SK-N-SH treated with all-trans-retinoic acid at 6 μM for 48 hours (cell line): ENCODE measurements around the gene ALG12.
A peak's percentile ranks its signal among the peaks of the same experiment; 100 is the strongest.

Source experiments
- ATAC-seq: fragments of 200-7000 bp; cut with Tn5 transposase; 3 replicates; pipeline ENCODE4 v1.9.1; 2020; ENCODE audit warnings: mild to moderate bottlenecking, moderate library complexity
- ARNTL ChIP-seq: fragments of 450-650 bp; formaldehyde crosslinking; IDR thresholded peaks from 2 replicates; pipeline ENCODE4 v1.5.0; 2020; ENCODE audit warnings: low read depth, mild to moderate bottlenecking, moderate library complexity, borderline replicate concordance
- BACH2 ChIP-seq: fragments of 250-450 bp; sonication (Bioruptor Pico); IDR thresholded peaks from 2 replicates; pipeline ENCODE4 v1.9.0; 2021; ENCODE audit warnings: mild to moderate bottlenecking, borderline replicate concordance
- CSDC2 ChIP-seq: fragments of 250-450 bp; sonication (Bioruptor Pico); IDR thresholded peaks from 2 replicates; pipeline ENCODE4 v1.5.0; 2020; ENCODE audit warnings: mild to moderate bottlenecking, moderate library complexity
- ESRRG ChIP-seq: fragments of 250-450 bp; sonication (Bioruptor Pico); IDR thresholded peaks from 2 replicates; pipeline ENCODE4 v1.6.1; 2021; ENCODE audit warnings: mild to moderate bottlenecking
- GLIS3 ChIP-seq: fragments of 250-450 bp; sonication (Bioruptor Pico); IDR thresholded peaks from 2 replicates; pipeline ENCODE4 v1.5.0; 2020; ENCODE audit warnings: mild to moderate bottlenecking, moderate library complexity
- ISL1 ChIP-seq: fragments of 250-450 bp; sonication (Bioruptor Pico); IDR thresholded peaks from 2 replicates; pipeline ENCODE4 v2.1.2; 2022; ENCODE audit warnings: mild to moderate bottlenecking, moderate library complexity
- OSR1 ChIP-seq: fragments of 250-450 bp; sonication (Bioruptor Pico); IDR thresholded peaks from 2 replicates; pipeline ENCODE4 v1.8.0; 2022; ENCODE audit warnings: moderate library complexity, mild to moderate bottlenecking, inconsistent platforms
- PPARA ChIP-seq: fragments of 250-450 bp; sonication (Bioruptor Pico); IDR thresholded peaks from 2 replicates; pipeline ENCODE4 v1.5.0; 2020; ENCODE audit warnings: mild to moderate bottlenecking, borderline replicate concordance
- RARB ChIP-seq: fragments of 250-450 bp; sonication (Bioruptor Pico); IDR thresholded peaks from 2 replicates; pipeline ENCODE4 v1.8.0; 2021; ENCODE audit warnings: mild to moderate bottlenecking, moderate library complexity
- SNAI2 ChIP-seq: fragments of 250-450 bp; sonication (Bioruptor Pico); IDR thresholded peaks from 2 replicates; pipeline ENCODE4 v1.5.0; 2020; ENCODE audit warnings: mild to moderate bottlenecking, moderate library complexity
- TOX ChIP-seq: fragments of 250-450 bp; sonication (Bioruptor Pico); IDR thresholded peaks from 2 replicates; pipeline ENCODE4 v1.8.0; 2021; ENCODE audit warnings: mild to moderate bottlenecking, moderate library complexity, borderline replicate concordance
- ZC3H10 ChIP-seq: fragments of 250-450 bp; sonication (Bioruptor Pico); IDR thresholded peaks from 2 replicates; pipeline ENCODE4 v1.5.1; 2021; ENCODE audit warnings: mild to moderate bottlenecking, moderate library complexity
- ZFP3 ChIP-seq: fragments of 250-450 bp; sonication (Bioruptor Pico); IDR thresholded peaks from 2 replicates; pipeline ENCODE4 v1.5.0; 2020; ENCODE audit warnings: mild to moderate bottlenecking, moderate library complexity
- ZFP30 ChIP-seq: fragments of 450-650 bp; formaldehyde crosslinking; IDR thresholded peaks from 2 replicates; pipeline ENCODE4 v1.5.0; 2022; ENCODE audit warnings: mild to moderate bottlenecking, moderate library complexity
- ZNF565 ChIP-seq: fragments of 450-650 bp; formaldehyde crosslinking; conservative IDR thresholded peaks from 2 replicates; pipeline ENCODE4 v1.5.0; 2020; ENCODE audit warnings: low read depth, mild to moderate bottlenecking, moderate library complexity
- ZNF70 ChIP-seq: fragments of 450-650 bp; formaldehyde crosslinking; IDR thresholded peaks from 2 replicates; pipeline ENCODE4 v1.5.0; 2020; ENCODE audit warnings: mild to moderate bottlenecking, moderate library complexity
- ZNF8 ChIP-seq: fragments of 450-650 bp; formaldehyde crosslinking; IDR thresholded peaks from 2 replicates; pipeline ENCODE4 v1.5.0; 2020; ENCODE audit warnings: mild to moderate bottlenecking, moderate library complexity
- TF ChIP-seq, protein P1 (sequence below): fragments of 250-450 bp; sonication (Bioruptor Pico); IDR thresholded peaks from 2 replicates; pipeline ENCODE4 v1.5.1; 2020; ENCODE audit warnings: low read depth, mild to moderate bottlenecking, moderate library complexity
- TF ChIP-seq, protein P2 (sequence below): fragments of 250-450 bp; sonication (Bioruptor Pico); IDR thresholded peaks from 2 replicates; pipeline ENCODE4 v1.8.0; 2021; ENCODE audit warnings: low read depth, mild to moderate bottlenecking, moderate library complexity, borderline replicate concordance
- TF ChIP-seq, protein P3 (sequence below): fragments of 250-450 bp; sonication (Bioruptor Pico); IDR thresholded peaks from 2 replicates; pipeline ENCODE4 v1.8.0; 2020; ENCODE audit warnings: mild to moderate bottlenecking, moderate library complexity, borderline replicate concordance

The ALG12 gene

DNA sequence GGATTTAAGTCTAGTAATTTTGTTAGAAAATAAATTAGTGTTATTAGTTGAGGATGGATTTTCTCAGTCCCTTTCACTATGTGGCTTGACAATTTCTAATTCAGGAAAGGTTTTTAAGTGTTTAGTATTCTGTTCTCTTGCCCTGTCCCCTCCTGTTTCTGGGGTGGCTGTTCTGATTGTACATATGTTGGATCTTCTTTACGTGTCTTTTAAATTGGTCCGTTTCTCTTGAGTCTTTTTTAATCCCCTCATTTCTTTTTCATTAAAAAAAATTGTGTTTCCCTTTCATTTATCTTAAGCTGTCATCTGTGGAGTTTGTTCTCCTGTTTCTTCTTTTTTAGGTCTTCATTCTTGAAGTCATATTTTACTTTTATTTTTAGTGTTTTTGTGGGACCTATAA is 52.1 kb downstream of the ALG12 start:
- no peak for ATAC-seq
- no peak for TF ChIP-seq ISL1 (CRISPR knock-in tag)

DNA sequence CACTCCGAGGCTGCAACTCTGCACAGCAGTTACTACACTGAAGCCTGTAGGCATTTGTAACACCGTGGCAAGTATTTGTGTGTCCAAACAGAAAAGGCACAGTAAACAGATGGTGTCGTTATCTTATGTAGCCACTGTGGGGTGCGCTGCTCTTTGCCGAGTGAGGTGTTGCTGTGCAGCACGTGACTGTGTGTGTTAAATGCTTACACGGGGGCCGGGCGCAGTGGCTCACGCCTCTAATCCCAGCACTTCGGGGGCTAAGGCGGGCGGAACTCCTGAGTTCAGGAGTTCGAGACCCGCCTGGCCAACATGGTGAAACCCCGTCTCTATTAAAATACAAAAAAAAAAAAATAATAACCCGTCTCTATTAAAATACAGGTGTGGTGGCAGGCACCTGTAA is 53.1 kb downstream of the ALG12 start:
- ATAC-seq, result no peak
- TF ChIP-seq CSDC2 (CRISPR knock-in tag) (no peak), ZNF8 (CRISPR knock-in tag) (no peak), ZC3H10 (no peak), SNAI2 (CRISPR knock-in tag) (no peak), GLIS3 (no peak), ZFP30 (CRISPR knock-in tag) (no peak), PPARA (CRISPR knock-in tag) (no peak), ZNF565 (CRISPR knock-in tag) (no peak), RARB (CRISPR knock-in tag) (no peak)

GRCh38 chr22:49863931-49864330 is 54.3 kb downstream of the ALG12 start:
- TF ChIP-seq, protein P1, sequence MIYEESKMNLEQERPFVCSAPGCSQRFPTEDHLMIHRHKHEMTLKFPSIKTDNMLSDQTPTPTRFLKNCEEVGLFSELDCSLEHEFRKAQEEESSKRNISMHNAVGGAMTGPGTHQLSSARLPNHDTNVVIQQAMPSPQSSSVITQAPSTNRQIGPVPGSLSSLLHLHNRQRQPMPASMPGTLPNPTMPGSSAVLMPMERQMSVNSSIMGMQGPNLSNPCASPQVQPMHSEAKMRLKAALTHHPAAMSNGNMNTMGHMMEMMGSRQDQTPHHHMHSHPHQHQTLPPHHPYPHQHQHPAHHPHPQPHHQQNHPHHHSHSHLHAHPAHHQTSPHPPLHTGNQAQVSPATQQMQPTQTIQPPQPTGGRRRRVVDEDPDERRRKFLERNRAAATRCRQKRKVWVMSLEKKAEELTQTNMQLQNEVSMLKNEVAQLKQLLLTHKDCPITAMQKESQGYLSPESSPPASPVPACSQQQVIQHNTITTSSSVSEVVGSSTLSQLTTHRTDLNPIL (CRISPR knock-in tag), result no peak
- TF ChIP-seq OSR1 (CRISPR knock-in tag), result no peak
- TF ChIP-seq SNAI2 (CRISPR knock-in tag), result no peak
- TF ChIP-seq PPARA (CRISPR knock-in tag), result no peak
- no peak for TF ChIP-seq ISL1 (CRISPR knock-in tag)
- TF ChIP-seq ZNF8 (CRISPR knock-in tag), result no peak
- no peak for TF ChIP-seq ARNTL (CRISPR knock-in tag)
- TF ChIP-seq, protein P2, sequence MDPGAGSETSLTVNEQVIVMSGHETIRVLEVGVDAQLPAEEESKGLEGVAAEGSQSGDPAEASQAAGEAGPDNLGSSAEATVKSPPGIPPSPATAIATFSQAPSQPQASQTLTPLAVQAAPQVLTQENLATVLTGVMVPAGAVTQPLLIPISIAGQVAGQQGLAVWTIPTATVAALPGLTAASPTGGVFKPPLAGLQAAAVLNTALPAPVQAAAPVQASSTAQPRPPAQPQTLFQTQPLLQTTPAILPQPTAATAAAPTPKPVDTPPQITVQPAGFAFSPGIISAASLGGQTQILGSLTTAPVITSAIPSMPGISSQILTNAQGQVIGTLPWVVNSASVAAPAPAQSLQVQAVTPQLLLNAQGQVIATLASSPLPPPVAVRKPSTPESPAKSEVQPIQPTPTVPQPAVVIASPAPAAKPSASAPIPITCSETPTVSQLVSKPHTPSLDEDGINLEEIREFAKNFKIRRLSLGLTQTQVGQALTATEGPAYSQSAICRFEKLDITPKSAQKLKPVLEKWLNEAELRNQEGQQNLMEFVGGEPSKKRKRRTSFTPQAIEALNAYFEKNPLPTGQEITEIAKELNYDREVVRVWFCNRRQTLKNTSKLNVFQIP (CRISPR knock-in tag), result no peak
- no peak for ATAC-seq

GRCh38 chr22:49862496-49862776 is 55.8 kb downstream of the ALG12 start:
- no peak for ATAC-seq
- no peak for TF ChIP-seq ISL1 (CRISPR knock-in tag)
- TF ChIP-seq BACH2, result no peak
- TF ChIP-seq ZNF8 (CRISPR knock-in tag), result no peak
- TF ChIP-seq ZFP3 (CRISPR knock-in tag), result no peak
- no peak for TF ChIP-seq PPARA (CRISPR knock-in tag)

DNA sequence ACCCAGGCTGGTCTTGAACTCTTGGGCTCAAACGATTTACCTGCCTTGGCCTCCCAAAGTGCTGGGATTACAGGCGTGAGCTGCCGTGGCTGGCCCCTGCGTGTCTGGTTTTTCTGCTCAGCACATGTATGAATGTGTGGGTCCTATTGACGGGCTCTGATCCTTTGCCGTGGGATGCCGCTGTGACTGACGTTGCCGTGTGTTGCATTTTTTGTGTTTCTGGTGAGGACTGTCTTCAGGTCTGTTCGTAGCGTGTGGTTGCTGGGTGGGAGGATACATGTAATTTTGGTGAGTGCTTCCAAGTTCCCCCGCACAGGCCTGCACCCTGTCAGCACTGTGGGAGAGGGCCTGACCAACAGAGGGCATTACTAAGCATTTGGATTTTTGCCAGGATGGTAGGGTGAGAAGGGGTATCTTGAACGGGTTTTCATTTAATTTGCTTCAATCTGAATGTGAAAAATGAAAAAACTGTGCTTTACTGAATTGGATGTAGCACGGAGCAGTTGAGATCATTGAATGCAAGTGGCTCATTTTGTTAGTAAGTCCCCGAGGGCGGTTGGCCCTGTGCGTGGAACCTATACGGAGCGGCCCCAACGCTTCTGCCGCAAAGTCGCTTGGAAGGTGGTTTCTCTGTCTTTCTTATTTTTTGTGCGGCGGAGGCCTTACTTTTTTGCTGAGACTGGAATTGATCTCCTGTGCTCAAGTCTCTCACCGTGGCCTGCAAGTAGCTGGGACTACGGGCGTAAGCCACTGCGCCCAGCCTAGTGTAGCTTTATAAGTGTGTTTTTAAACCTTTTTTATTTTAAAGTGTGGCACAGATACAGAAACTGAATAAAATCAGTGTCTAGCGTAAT is 56.4 kb downstream of the ALG12 start:
- TF ChIP-seq SNAI2 (CRISPR knock-in tag) (no peak), RARB (CRISPR knock-in tag) (no peak), ZNF70 (CRISPR knock-in tag) (no peak), ZC3H10 (no peak), ARNTL (CRISPR knock-in tag) (no peak), ESRRG (no peak), ZNF8 (CRISPR knock-in tag) (no peak), TOX (CRISPR knock-in tag) (no peak), ZNF565 (CRISPR knock-in tag) (no peak)
- TF ChIP-seq, protein P3, sequence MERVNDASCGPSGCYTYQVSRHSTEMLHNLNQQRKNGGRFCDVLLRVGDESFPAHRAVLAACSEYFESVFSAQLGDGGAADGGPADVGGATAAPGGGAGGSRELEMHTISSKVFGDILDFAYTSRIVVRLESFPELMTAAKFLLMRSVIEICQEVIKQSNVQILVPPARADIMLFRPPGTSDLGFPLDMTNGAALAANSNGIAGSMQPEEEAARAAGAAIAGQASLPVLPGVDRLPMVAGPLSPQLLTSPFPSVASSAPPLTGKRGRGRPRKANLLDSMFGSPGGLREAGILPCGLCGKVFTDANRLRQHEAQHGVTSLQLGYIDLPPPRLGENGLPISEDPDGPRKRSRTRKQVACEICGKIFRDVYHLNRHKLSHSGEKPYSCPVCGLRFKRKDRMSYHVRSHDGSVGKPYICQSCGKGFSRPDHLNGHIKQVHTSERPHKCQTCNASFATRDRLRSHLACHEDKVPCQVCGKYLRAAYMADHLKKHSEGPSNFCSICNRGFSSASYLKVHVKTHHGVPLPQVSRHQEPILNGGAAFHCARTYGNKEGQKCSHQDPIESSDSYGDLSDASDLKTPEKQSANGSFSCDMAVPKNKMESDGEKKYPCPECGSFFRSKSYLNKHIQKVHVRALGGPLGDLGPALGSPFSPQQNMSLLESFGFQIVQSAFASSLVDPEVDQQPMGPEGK (CRISPR knock-in tag), result no peak
- TF ChIP-seq, protein P1 (CRISPR knock-in tag), result no peak
- peak; percentile 30; the same call in 2 of the 3 replicates for ATAC-seq
